A549 (cell line): ENCODE data around the gene MLXIPL.

Experiments used
- CTCF ChIP-seq: fragments of >200 bp; sonication (Bioruptor Twin); formaldehyde crosslinking; IDR thresholded peaks from 3 replicates; pipeline ENCODE4 v1.5.1; 2016
- ELK1 ChIP-seq: fragments of 150-350 bp; IDR thresholded peaks from 2 replicates; pipeline ENCODE4 v1.6.1; 2014; ENCODE audit warnings: low read depth, mild to moderate bottlenecking, low read length
- FOSL2 ChIP-seq, 2 experiments: fragments of 450-650 bp in 1 of 2; fragments of >200 bp in 1 of 2; sonication (Bioruptor Twin) in 1 of 2; formaldehyde crosslinking; IDR thresholded peaks; 2 replicates each; pipeline versions ENCODE4 v1.5.0 to v1.6.1; 2016 to 2020; ENCODE audit warnings: mild to moderate bottlenecking in 1 of 2, moderate library complexity in 1 of 2
- FOXS1 ChIP-seq: fragments of 250-450 bp; sonication (Bioruptor Pico); IDR thresholded peaks from 2 replicates; pipeline ENCODE4 v1.5.0; 2020; ENCODE audit warnings: mild to moderate bottlenecking, moderate library complexity
- HOXB5 ChIP-seq: fragments of 250-450 bp; sonication (Bioruptor Pico); IDR thresholded peaks from 2 replicates; pipeline ENCODE4 v1.5.0; 2020; ENCODE audit warnings: mild to moderate bottlenecking, moderate library complexity
- NR3C1 ChIP-seq: fragments of >200 bp; sonication (Bioruptor Twin); formaldehyde crosslinking; IDR thresholded peaks from 3 replicates; pipeline ENCODE4 v1.6.1; 2017
- REST ChIP-seq: fragments of 200-600 bp; sonication (generic); IDR thresholded peaks from 2 replicates; pipeline ENCODE4 v1.6.1; 2016; ENCODE audit warnings: antibody characterized with exemption, mild to moderate bottlenecking, moderate library complexity
- ZC3H11A ChIP-seq: fragments of 450-650 bp; IDR thresholded peaks from 2 replicates; pipeline ENCODE4 v1.6.1; 2014; ENCODE audit warnings: antibody characterized with exemption, mild to moderate bottlenecking
- ZFP36 ChIP-seq: fragments of 450-650 bp; IDR thresholded peaks from 2 replicates; pipeline ENCODE4 v1.6.1; 2014; ENCODE audit warnings: borderline replicate concordance; ENCODE audit not compliant: partially characterized antibody

- TF ChIP-seq HOXB5 (CRISPR knock-in tag) (no peak), REST (no peak; the same call in 1 of the 2 replicates), FOXS1 (no peak), ELK1 (no peak), CTCF (no peak; the same call in 2 of the 3 replicates), ZC3H11A (no peak), NR3C1 (no peak), ZFP36 (no peak), FOSL2 (IDR thresholded peaks at IDR 0.05) (no peak), FOSL2 (CRISPR knock-in tag; IDR thresholded peaks at IDR 0.05) (no peak)
These were observed 45.8 kb downstream of the MLXIPL start, which contains the start of gene TBL2 for GRCh38 chr7:73578342-73579128.
